Measurements from ENCODE around the gene LSM12. TPM values are rescaled to one million over a fixed set of nuclear protein-coding genes. Genes with fewer than 3 reads are reported as not detected.

LSM12 gene
- total and polyA plus RNA-seq, 2 of the 8 experiments (the other 6 are each of a cell fraction or from before 2014, with no cell fraction given) = 69.8 to 142 TPM

DNA sequence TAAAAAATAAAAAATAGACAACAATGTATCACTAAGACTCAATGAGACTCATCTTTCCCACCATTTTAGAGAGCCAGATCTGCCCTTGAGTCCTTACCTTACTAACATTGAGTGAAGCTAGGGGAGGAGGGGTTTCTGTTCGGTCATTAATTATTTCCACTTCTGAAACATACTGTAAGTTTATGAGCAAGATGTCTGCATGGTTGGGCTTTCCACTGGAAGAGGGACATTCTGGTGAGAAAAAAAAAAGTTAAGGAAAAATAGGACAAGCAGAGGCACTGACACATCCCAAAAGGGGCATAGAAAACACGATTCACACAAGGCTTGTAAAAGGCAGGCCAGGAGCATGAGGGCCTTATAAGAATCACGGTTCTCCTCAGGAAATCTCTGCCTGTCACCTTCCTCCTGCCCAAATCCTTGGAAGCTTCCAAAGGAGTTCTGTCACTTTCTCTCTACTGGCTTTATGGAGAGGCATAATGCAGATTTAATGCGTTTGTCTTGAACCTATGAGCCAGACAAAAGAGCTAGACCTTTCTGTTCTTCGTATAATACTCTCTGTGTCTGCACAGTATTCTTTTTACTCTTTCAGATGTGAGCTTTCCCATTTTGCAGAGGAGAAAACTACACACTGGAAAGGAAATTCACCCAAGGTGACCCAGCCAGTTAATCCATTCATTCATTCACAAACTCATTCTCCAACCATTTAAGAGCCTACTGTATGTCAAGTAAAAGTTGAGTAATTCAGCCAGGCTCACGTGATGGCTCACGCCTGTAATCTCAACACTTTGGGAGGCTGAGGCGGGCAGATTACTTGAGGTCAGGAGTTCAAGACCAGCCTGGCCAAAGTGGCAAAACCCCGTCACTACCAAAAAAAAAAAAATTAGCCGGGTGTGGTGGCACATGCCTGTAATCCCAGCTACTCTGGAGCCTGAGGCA, 2.5 kb downstream of the LSM12 start:
- Histone ChIP-seq H3K79me1 (ENCODE audit: low read depth, low read length) (peaks cover 1% of the 10 kb centered on the region; the same call in 1 of the 2 replicates), H2BK12ac (ENCODE audit: low read depth, low read length) (no peak overlapping the region), H4K5ac (ENCODE audit: insufficient read length, low read depth, low read length) (no peak overlapping the region), H3K79me2 (ENCODE audit: control insufficient read depth in 1 of 2, insufficient read depth in 2 of 2, low read length in 2 of 2) (peaks cover 37 to 69% of the 10 kb centered on the region in 2 experiments), H3K27ac (ENCODE audit: low read depth, low read length) (no peak overlapping the region), H3K23ac (ENCODE audit: insufficient read length) (no peak overlapping the region), H2BK120ac (replicated peaks; ENCODE audit: low read depth, low read length) (no peak overlapping the region), H3K23me2 (ENCODE audit: low read depth, low read length) (peaks cover 7% of the 10 kb centered on the region), H3K56ac (replicated peaks; ENCODE audit: insufficient read length, low read depth, low read length) (no peak overlapping the region), H2BK15ac (ENCODE audit: low read length) (no peak overlapping the region), H3K4me2 (ENCODE audit: insufficient read depth in 1 of 2, low read depth in 2 of 2, low read length in 2 of 2) (peak overlapping the region; percentile 5 to 98; a peak in 1 of 4 replicates), H2AFZ (ENCODE audit: low read length) (no peak overlapping the region), H3K9me3 (ENCODE audit: insufficient read depth in 2 of 2, low read depth in 1 of 2, low read length in 1 of 2) (no peaks in the 10 kb centered on the region), H3K36me3 (ENCODE audit: control insufficient read depth in 2 of 4, insufficient read depth in 4 of 4, low read length in 3 of 4) (peaks cover 6 to 43% (median 26%) of the 10 kb centered on the region in 4 experiments; a peak in 6 of 8 replicates), H2BK5ac (ENCODE audit: low read depth, low read length) (no peak overlapping the region), H2AK5ac (ENCODE audit: low read depth, low read length) (no peak overlapping the region), H2BK20ac (ENCODE audit: low read length) (no peak overlapping the region), H4K8ac (ENCODE audit: extremely low read depth, insufficient read depth, low read length) (no peak overlapping the region), H3K4ac (replicated peaks; ENCODE audit: insufficient read length, low read depth, low read length) (no peak overlapping the region), H4K20me1 (replicated peaks in 1 of 2; ENCODE audit: control insufficient read depth in 1 of 2, insufficient read depth in 2 of 2, low read length in 2 of 2) (peaks cover 4 to 7% of the 10 kb centered on the region in 2 experiments), H3K9ac (replicated peaks in 1 of 4; ENCODE audit: extremely low read depth in 1 of 4, low read depth in 3 of 4, low read length in 3 of 4) (no peak overlapping the region; a peak in 2 of 7 replicates), H3K18ac (ENCODE audit: extremely low read depth, low read length) (no peak overlapping the region), H3K27me3 (replicated peaks in 1 of 4; ENCODE audit: control insufficient read depth in 3 of 4, extremely low read depth in 1 of 4, insufficient read depth in 3 of 4, low read length in 3 of 4) (no peaks in the 10 kb centered on the region), H4K91ac (replicated peaks; ENCODE audit: insufficient read length, low read length) (no peak overlapping the region), H3K14ac (ENCODE audit: insufficient read length) (no peak overlapping the region), H3K4me1 (replicated peaks in 1 of 4; ENCODE audit: control insufficient read depth in 3 of 4, insufficient read depth in 4 of 4, low read length in 3 of 4) (peaks cover 0 to 2% (median 0%) of the 10 kb centered on the region in 4 experiments; a peak in 2 of 7 replicates), H3K4me3 (ENCODE audit: extremely low read depth in 1 of 4, insufficient read depth in 2 of 4, low read depth in 3 of 4, low read length in 4 of 4) (no peak overlapping the region)
- CTCF ChIA-PET (ENCODE audit: partially characterized antibody) = interaction anchor here (0.6 to 2.0 kb wide), 4 partner anchors 52 to 464 kb away, joined by 3 to 5 read pairs (median 4); no protein-coding TSS in a partner anchor
- POLR2A ChIA-PET (ENCODE audit: partially characterized antibody) = interaction anchor here (1.1 to 3.8 kb wide), 9 partner anchors 10 to 57 kb away, joined by 3 to 22 read pairs (median 4); no protein-coding TSS in a partner anchor
- WGBS, 2 experiments (ENCODE audit: extremely low coverage in 1 of 2, insufficient coverage in 1 of 2, insufficient read length in 1 of 2, insufficient replicate concordance in 2 of 2, low coverage in 1 of 2, low lambda C conversion rate in 2 of 2, missing lambda C conversion rate in 1 of 2) = 88% methylated on average over 10 of the region's 10 CpGs; no CpG with 5 or more reads in 1 of the 2 experiments
- FAIRE-seq (no peak), DNase-seq (ENCODE audit: low read depth in 1 of 2, low spot score in 2 of 2) (no peak)
- TF ChIP-seq EP300 (IDR thresholded peaks at IDR 0.05; ENCODE audit: borderline replicate concordance in 1 of 2, low read depth in 2 of 2, low read length in 2 of 2) (no peak), POU5F1 (IDR thresholded peaks at IDR 0.05; ENCODE audit: low read depth, low read length) (no peak), ASH2L (IDR thresholded peaks at IDR 0.05; ENCODE audit: low read length) (no peak), SIX5 (IDR thresholded peaks at IDR 0.05; ENCODE audit: low read depth, low read length) (no peak), GABPA (IDR thresholded peaks at IDR 0.05; ENCODE audit: borderline replicate concordance, insufficient read depth, low read length) (no peak), EZH2 (IDR thresholded peaks at IDR 0.05; ENCODE audit: low read depth, low read length, severe bottlenecking) (no peak), BRCA1 (IDR thresholded peaks at IDR 0.05; ENCODE audit: low read depth, low read length) (no peak), BACH1 (IDR thresholded peaks at IDR 0.05; ENCODE audit: low read length) (no peak), TAF1 (IDR thresholded peaks at IDR 0.05; ENCODE audit: low read depth, low read length) (no peak), KDM1A (IDR thresholded peaks at IDR 0.05; ENCODE audit: borderline replicate concordance, low read length) (no peak), YY1 (IDR thresholded peaks at IDR 0.05; ENCODE audit: low read depth, low read length) (no peak), JUN (IDR thresholded peaks at IDR 0.05; ENCODE audit: low read depth, low read length) (no peak)

Data from H1 (cell line).